Measurements from ENCODE around the gene JAKMIP1. TPM values are rescaled to one million over a fixed set of nuclear protein-coding genes. Genes with fewer than 3 reads are reported as not detected.
"Not testable (repeated sequence)": the region's sequence is repeated elsewhere in the genome, so short reads cannot be mapped to it uniquely, and the experiment has no call there.

The JAKMIP1 gene
- total RNA-seq, 3 donors from 2014 or later, result 0.63 to 2.1 TPM; not detected in 1

DNA sequence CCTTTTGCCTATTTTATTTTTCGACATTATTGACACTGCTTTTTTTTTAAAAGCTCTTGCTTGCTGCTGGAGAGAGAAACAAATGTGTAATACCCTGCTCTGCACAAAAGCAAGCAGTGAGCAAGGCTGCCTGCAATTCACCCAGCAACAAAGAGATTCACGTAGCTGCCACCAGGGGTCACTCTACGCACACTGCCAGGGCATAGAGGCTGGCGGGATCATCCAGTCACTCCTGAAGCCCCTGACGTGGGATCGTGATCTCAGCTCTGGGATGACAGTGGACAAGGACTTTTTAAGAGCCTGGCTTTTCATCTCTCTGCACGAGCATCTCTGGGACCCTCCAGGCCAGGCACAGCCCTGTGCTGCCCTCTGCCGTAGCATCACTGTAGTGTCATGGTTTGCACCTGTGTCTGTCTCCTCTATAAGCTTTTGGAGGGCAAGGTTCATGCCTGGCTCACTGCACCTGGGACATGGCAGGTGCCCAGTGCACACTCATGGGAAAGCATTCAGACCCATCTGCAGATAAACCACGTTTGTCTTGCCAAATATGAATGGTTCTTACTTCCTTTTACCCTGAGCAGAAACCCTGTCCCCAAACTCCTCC lies 201.9 kb downstream of the JAKMIP1 start:
- H3K9me3 ChIP-seq, result no peaks in the 10 kb centered on the region
- intact Hi-C loops (cut with DNase I, micrococcal nuclease), result no loop called here
- H3K4me1 ChIP-seq (ENCODE audit: low read depth), result no peaks in the 10 kb centered on the region
- H3K36me3 ChIP-seq (ENCODE audit: low read depth), result no peaks in the 10 kb centered on the region
- DNase-seq (peak in 2 of 3 donors; percentile 42 to 55), ATAC-seq (peak; percentile 76)
- TF ChIP-seq, protein P1, sequence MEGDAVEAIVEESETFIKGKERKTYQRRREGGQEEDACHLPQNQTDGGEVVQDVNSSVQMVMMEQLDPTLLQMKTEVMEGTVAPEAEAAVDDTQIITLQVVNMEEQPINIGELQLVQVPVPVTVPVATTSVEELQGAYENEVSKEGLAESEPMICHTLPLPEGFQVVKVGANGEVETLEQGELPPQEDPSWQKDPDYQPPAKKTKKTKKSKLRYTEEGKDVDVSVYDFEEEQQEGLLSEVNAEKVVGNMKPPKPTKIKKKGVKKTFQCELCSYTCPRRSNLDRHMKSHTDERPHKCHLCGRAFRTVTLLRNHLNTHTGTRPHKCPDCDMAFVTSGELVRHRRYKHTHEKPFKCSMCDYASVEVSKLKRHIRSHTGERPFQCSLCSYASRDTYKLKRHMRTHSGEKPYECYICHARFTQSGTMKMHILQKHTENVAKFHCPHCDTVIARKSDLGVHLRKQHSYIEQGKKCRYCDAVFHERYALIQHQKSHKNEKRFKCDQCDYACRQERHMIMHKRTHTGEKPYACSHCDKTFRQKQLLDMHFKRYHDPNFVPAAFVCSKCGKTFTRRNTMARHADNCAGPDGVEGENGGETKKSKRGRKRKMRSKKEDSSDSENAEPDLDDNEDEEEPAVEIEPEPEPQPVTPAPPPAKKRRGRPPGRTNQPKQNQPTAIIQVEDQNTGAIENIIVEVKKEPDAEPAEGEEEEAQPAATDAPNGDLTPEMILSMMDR (IDR thresholded peaks at IDR 0.05), result peak; percentile 73
- H3K4me3 ChIP-seq, result no peak overlapping the region

DNA sequence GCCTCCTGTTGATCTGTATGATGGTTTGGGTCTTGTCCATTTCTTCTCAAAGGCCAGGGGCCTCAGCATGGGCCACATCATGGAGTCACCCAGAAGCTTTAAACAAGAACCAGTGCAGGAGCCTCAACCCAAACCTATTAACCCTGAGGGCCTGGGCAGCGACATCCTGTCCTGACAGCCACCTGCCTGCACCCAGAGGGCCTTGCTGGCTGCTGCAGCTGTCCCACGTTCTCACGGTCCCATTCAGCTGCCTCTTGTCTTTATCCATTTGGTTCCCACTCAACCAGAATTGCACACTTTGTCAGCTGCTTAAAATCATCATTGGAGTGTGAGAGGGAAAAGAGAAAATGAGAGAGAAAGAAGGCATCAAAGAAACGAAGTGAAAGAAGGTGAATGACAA lies 203.7 kb downstream of the JAKMIP1 start:
- H3K4me3 ChIP-seq, result no peak overlapping the region
- TF ChIP-seq, protein P1 (IDR thresholded peaks at IDR 0.05), result no peak
- H3K4me1 ChIP-seq (ENCODE audit: low read depth), result no peaks in the 10 kb centered on the region
- ATAC-seq (no peak), DNase-seq (no peak)
- no peaks in the 10 kb centered on the region for H3K9me3 ChIP-seq
- intact Hi-C loops (cut with DNase I, micrococcal nuclease), result no loop called here
- no peaks in the 10 kb centered on the region for H3K36me3 ChIP-seq (ENCODE audit: low read depth)

DNA sequence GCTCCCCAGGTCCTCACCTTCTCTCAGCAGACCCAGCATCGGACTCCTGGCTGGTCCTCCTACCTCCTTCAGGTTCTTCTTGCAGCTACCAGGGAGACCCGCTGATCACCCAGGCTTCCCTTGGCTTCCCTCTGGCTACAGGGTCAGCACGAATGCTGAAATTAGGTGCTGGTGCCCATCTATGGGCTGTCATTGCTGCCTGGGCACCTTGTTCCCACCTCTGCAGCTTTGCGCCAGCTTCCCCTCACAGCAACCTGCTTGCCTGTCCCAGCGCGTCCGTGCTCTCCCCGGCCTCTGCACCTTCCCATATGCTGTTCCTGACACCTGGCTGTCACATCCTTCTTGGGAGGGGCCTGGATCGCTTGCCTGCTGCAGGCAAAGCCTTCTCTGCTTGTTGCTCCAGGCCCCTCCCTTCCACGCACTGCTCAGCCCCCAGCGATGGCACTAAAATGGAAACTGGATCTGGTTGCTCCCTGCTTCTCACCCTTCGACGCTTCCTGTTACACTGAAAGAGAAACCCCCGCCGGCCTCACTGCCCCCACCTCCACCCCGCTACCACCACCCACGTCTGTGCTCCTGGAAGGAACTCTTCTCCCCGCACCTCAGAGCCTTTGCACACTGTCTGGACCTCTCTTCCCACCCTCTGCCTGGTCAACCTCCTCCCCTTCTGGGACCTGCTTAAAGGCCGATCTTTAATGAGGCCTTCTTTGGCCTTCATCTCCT lies 204.3 kb downstream of the JAKMIP1 start:
- DNase-seq (no peak), ATAC-seq (no peak)
- Histone ChIP-seq H3K4me1 (ENCODE audit: low read depth) (no peaks in the 10 kb centered on the region), H3K4me3 (no peak overlapping the region), H3K36me3 (ENCODE audit: low read depth) (no peaks in the 10 kb centered on the region), H3K9me3 (no peaks in the 10 kb centered on the region)
- TF ChIP-seq, protein P1 (IDR thresholded peaks at IDR 0.05), result no peak
- intact Hi-C loops (cut with DNase I, micrococcal nuclease), result no loop called here

DNA sequence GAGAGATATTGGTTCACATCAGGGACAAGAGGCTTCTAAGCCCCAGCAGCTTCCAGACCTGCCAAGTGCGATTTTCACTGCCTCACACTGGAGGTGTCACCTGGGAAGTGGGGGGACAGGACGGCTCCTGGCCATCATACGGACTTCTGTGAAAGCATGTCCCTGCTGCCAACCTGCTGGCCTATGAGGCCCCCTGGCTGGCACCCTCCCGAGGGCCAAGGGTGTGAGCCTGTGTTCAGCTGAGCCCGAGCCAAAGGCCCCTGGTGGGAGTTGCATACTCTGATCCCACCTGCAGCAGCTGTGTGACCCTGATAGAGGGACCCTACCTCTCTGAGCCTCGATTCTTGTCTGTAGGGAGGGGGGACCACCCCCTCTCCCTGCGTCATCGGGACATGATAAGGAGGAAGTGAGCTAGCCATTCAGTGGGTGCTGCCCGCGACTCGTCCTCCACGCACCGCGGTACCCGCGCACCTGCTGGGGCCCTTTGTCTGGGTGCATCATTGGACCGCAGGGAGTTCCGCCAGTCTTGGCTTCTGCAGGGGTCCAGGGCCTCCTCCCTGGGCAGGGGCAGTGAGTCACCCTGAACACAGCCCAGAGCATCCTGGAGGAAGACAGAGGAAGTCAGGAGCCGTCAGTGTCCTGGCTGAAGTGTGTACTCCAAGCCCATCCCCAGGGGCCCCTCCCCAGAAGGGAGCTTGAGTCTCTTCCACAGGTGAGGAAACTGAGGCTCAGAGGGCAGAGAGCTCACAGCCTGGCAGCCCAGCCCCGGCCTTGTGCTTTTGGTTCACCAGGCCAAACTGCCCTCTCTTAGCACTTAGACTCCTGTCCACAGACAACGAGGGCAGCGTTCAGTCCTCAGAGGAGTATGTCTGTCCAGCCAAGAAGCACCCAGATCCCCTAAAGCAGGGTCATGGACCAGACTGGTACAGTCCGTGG lies 206.2 kb downstream of the JAKMIP1 start:
- Histone ChIP-seq H3K9me3 (no peaks in the 10 kb centered on the region), H3K4me3 (no peak overlapping the region), H3K4me1 (ENCODE audit: low read depth) (no peaks in the 10 kb centered on the region), H3K36me3 (ENCODE audit: low read depth) (no peaks in the 10 kb centered on the region)
- TF ChIP-seq, protein P1 (IDR thresholded peaks at IDR 0.05), result no peak
- intact Hi-C loops (cut with DNase I, micrococcal nuclease), result no loop called here
- ATAC-seq (no peak), DNase-seq (no peak)

DNA sequence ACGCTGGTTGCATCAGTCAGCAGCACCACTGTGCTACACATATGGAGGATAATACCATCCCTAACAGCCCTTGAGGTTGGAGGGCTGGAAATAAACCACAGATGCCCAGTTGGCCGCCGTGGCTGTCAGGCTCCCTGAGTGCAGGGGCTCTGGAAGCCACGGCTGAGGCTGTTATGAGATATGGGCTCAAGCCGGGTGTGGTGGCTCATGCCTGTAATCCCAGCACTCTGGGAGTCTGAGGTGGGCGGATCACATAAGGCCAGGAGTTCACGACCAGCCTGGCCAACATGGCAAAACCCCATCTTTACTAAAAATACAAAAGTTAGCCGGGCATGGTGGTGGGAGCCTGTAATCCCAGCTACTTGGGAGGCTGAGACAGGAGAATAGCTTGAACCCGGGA lies 207.0 kb downstream of the JAKMIP1 start:
- not testable (repeated sequence) for ATAC-seq, DNase-seq

More for the DNA sequence above, 207.0 kb downstream of the JAKMIP1 start:
- H3K4me1 ChIP-seq (ENCODE audit: low read depth); H3K4me3 ChIP-seq; intact Hi-C loops (cut with DNase I, micrococcal nuclease); H3K9me3 ChIP-seq; H3K36me3 ChIP-seq (ENCODE audit: low read depth): not testable (repeated sequence)
